Activated CD4-positive, alpha-beta T cell treated with anti-CD3 and anti-CD28 coated beads, Interleukin-2, amount 10 ng/mL, durations not matched to agents 7 days and 5 days (primary cell): ENCODE data around the gene PLTP. TPM values are rescaled to one million over a fixed set of nuclear protein-coding genes. Genes with fewer than 3 reads are reported as not detected.
"Not testable (repeated sequence)": the region's sequence is repeated elsewhere in the genome, so short reads cannot be mapped to it uniquely, and the experiment has no call there.

Experiments
- CTCF ChIA-PET: fragments of 350-600 bp; sonication (Branson Sonifier 250); formaldehyde crosslinking; loops from one replicate; lab custom pipeline; 2021; ENCODE audit warnings: antibody characterized with exemption; lab: Charles Lee
- POLR2A ChIA-PET: fragments of 350-600 bp; sonication (Branson Sonifier 250); formaldehyde crosslinking; loops from one replicate; lab custom pipeline; 2021; ENCODE audit warnings: antibody characterized with exemption; lab: Charles Lee
- DNase-seq: peaks from one replicate; pipeline ENCODE4 v3.0.0-alpha.2; 2020
- H3K27ac Mint-ChIP-seq: one replicate; pipeline ENCODE4 v1.8.0; 2021; ENCODE audit warnings: mild to moderate bottlenecking, moderate library complexity, mixed read lengths
- H3K27me3 Mint-ChIP-seq: one replicate; pipeline ENCODE4 v1.8.0; 2021; ENCODE audit warnings: mixed read lengths
- H3K36me3 Mint-ChIP-seq: one replicate; pipeline ENCODE4 v1.8.0; 2021; ENCODE audit warnings: low read depth, mixed read lengths
- H3K4me1 Mint-ChIP-seq: one replicate; pipeline ENCODE4 v1.8.0; 2021; ENCODE audit warnings: mixed read lengths
- H3K4me3 Mint-ChIP-seq: one replicate; pipeline ENCODE4 v1.8.0; 2021; ENCODE audit warnings: mild to moderate bottlenecking, moderate library complexity, mixed read lengths
- H3K9me3 Mint-ChIP-seq: one replicate; pipeline ENCODE4 v1.8.0; 2021; ENCODE audit warnings: mixed read lengths
- total RNA-seq, 2 experiments: library from RNA; stranded (reverse); gene quantifications; one replicate each; pipeline ENCODE4 v1.2.3, GENCODE V29; 2021

PLTP gene
- total RNA-seq, 2 experiments from 2014 or later, result 0.81 to 0.82 TPM

DNA sequence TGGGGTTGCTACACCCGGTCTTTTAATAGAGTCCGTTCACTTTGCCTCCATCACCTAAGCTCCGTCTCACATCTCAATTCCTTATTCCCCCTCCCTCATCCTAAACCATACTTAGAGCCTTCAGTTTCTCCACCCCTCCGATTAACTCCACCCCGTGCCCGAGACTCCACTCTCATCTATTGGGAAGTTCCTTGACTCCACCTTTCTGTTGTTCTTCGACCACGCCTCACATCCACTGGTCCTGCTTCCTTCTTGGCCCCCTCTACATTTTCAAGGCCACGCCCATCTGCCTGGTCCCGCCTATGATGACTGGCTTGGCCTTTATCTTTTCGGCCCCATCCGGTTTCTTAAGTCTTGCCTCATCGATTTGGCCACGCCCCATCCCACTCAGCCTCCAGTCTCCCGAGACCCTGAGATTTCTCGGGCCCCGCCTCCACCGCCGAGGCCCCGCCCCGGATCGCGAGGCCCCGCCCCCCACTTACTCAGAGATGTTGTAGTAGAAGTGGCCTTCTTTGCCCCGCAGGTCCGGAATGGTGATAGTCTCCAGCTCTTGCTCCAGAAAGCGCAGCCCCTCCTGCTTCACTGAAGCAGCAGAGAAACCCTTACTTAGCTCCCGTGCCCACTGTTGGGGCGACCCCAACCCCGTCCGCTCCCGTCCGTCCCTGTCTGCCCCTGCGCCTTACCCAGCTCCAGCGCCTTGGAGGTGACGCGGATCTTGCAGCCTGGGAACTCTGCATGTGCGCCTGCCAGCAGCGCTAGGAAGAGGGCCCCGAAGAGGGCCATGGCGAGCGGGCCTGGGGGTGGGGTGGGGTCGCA is 1.1 kb downstream of the PLTP start:
- H3K9me3 Mint-ChIP-seq, result no peaks in the 10 kb centered on the region
- peak overlapping the region; percentile 62 for H3K27ac Mint-ChIP-seq
- ChIA-PET POLR2A (interaction anchor here (0.6 kb wide), 1 partner anchor 71 kb away, joined by 6 read pairs; no protein-coding TSS in a partner anchor), CTCF (interaction anchor here (1.9 to 2.0 kb wide), 2 partner anchors 11 to 14 kb away, joined by 7 to 8 read pairs; no protein-coding TSS in a partner anchor)
- peak overlapping the region; percentile 65 for H3K4me3 Mint-ChIP-seq
- H3K4me1 Mint-ChIP-seq, result peaks cover 22% of the 10 kb centered on the region
- no peaks in the 10 kb centered on the region for H3K36me3 Mint-ChIP-seq
- peaks cover 21% of the 10 kb centered on the region for H3K27me3 Mint-ChIP-seq
- DNase-seq, result peak; percentile 86

DNA sequence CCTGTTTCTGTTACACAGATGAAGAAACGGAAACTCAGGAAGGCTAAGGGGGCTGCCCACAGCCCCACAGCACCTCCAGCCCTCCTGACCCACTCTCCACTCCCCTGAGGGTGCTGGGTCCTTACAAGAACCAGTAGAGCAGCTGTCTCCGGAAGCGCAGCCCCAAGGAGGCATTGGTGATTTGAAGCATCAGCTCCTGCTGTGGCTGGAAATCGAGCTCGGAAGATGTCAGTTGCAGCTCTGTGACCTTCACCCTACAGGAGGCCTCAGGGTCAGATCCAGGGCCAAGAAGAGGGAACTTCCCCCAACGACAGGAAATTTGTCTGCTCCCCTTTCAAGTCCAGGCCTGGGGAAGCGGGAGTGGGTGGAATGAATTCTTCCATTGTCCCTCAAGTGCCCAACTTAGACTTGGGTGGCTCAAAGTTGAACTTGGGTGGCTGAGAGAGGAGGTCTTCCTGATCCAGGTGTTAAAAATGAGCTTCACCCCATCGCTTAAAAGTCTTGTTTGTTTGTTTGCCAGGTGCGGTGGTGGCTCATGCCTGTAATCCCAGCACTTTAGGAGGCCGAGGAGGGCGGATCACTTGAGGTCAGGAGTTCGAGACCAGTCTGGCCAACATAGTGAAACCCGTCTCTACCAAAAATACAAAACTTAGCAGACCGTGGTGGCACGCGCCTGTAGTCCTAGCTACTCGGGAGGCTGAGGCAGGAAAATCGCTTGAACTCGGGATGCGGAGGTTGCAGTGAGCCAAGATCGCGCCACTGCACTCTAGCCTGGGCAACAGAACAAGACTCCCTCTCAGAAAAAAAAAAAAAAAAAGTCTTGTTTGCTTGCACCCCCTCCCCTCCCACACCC is 1.9 kb downstream of the PLTP start:
- peaks cover 22% of the 10 kb centered on the region for H3K4me1 Mint-ChIP-seq
- no peaks in the 10 kb centered on the region for H3K9me3 Mint-ChIP-seq
- H3K27ac Mint-ChIP-seq, result peak overlapping the region; percentile 62
- CTCF ChIA-PET, result interaction anchor here (0.8 to 2.0 kb wide), 3 partner anchors 10 to 20 kb away, joined by 5 to 8 read pairs (median 7); no protein-coding TSS in a partner anchor
- H3K27me3 Mint-ChIP-seq, result peaks cover 21% of the 10 kb centered on the region
- POLR2A ChIA-PET, result interaction anchor here (0.6 kb wide), 2 partner anchors 23 to 70 kb away, joined by 3 to 6 read pairs; no protein-coding TSS in a partner anchor
- no peaks in the 10 kb centered on the region for H3K36me3 Mint-ChIP-seq
- peak overlapping the region; percentile 65 for H3K4me3 Mint-ChIP-seq
- DNase-seq, result no peak

DNA sequence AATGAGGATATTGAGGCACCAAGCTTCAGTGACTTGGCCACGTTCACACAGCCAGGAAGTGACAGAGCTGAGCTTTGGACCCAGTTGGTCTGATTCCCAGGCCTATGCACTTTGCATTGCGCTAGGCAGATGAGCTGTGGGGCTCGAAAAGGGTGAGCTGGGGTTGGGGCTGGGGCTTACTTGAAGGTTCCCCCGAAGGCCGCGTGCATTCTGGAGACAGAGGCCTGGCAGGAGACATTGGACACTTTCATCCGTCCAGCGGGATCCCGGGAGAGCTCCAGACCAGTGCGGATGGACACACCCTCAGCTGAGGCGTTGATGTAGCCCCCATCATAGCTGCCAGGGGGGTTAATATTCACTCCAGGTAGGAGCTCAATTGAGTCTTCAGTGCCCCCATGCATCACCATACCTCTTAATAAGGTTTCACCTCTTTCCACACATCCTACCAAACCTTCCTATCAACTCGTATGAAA is 2.6 kb downstream of the PLTP start:
- Mint-ChIP-seq H3K4me1 (peaks cover 19% of the 10 kb centered on the region), H3K4me3 (no peak overlapping the region), H3K27ac (no peak overlapping the region), H3K36me3 (no peaks in the 10 kb centered on the region), H3K9me3 (no peaks in the 10 kb centered on the region), H3K27me3 (peaks cover 16% of the 10 kb centered on the region)
- CTCF ChIA-PET, result interaction anchor here (0.5 to 2.2 kb wide), 4 partner anchors 9 to 87 kb away, joined by 3 to 8 read pairs (median 6); no protein-coding TSS in a partner anchor
- POLR2A ChIA-PET, result interaction anchor here (0.6 kb wide), 1 partner anchor 24 kb away, joined by 3 read pairs; no protein-coding TSS in a partner anchor
- DNase-seq, result no peak

DNA sequence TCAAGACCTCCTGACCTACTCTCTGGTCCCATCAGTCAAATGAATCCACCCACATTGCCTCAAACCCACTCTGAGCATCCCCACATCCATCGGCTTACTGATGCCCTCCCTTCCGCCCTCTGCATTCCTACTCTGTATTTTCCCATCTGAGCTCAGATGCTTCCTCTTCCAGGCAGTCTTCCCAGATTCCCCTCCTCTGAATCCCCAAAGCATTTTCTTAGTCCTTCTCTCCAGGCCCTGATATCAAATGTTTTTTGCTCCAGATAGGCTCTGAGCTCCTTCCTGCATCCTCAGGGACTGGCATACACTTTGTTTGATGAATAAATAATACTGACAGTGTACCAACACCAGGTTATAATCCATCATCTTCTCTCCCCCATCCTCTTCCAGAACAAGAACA is 3.9 kb downstream of the PLTP start:
- ChIA-PET CTCF (interaction anchor here (1.2 to 2.2 kb wide), 2 partner anchors 9 to 20 kb away, joined by 4 to 5 read pairs; no protein-coding TSS in a partner anchor), POLR2A (no interaction called here)
- no peak overlapping the region for H3K27ac Mint-ChIP-seq
- H3K4me3 Mint-ChIP-seq, result no peak overlapping the region
- H3K27me3 Mint-ChIP-seq, result peaks cover 12% of the 10 kb centered on the region
- no peak for DNase-seq
- H3K4me1 Mint-ChIP-seq, result peaks cover 18% of the 10 kb centered on the region
- no peaks in the 10 kb centered on the region for H3K36me3 Mint-ChIP-seq
- H3K9me3 Mint-ChIP-seq, result no peaks in the 10 kb centered on the region

DNA sequence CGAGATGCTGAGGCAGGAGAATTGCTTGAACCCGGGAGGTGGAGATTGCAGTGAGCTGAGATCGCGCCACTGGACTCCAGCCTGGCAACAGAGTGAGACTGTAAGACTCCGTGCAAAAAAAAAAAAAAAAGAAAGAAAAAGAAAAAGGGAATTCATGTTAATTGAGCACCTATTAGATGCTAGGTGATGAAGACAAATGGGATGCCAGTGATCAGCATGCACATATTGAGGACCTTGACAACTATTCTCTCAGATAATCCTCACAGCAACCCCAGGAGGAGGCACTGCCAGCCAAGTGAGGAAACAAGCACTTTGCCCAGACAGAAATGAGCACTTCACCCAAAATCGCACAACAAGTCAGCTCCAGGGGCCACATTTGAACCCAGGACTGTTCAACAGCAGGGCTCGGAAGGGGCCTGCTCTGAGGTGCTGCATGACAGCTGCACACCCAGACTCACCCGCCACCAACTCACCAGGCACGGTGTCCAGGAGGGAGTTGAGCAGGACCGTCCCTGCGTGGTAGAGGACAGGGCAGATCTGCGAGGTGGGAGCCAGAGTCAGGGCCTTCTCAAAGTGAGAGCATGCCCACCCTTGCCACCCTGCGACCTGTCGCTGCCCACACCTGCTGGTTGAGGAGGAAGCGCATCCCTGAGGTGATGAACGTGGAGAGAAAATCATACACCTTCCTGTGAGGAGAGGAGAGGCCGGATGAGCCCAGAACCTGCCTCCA is 4.6 kb downstream of the PLTP start:
- ChIA-PET CTCF (interaction anchor here (0.7 to 2.2 kb wide), 3 partner anchors 9 to 21 kb away, joined by 4 to 5 read pairs (median 4); no protein-coding TSS in a partner anchor), POLR2A (interaction anchor here (0.7 kb wide), 1 partner anchor 36 kb away, joined by 3 read pairs; no protein-coding TSS in a partner anchor)
- no peaks in the 10 kb centered on the region for H3K36me3 Mint-ChIP-seq
- no peaks in the 10 kb centered on the region for H3K9me3 Mint-ChIP-seq
- DNase-seq, result no peak
- peaks cover 9% of the 10 kb centered on the region for H3K27me3 Mint-ChIP-seq
- peaks cover 17% of the 10 kb centered on the region for H3K4me1 Mint-ChIP-seq
- H3K4me3 Mint-ChIP-seq, result no peak overlapping the region
- no peak overlapping the region for H3K27ac Mint-ChIP-seq

DNA sequence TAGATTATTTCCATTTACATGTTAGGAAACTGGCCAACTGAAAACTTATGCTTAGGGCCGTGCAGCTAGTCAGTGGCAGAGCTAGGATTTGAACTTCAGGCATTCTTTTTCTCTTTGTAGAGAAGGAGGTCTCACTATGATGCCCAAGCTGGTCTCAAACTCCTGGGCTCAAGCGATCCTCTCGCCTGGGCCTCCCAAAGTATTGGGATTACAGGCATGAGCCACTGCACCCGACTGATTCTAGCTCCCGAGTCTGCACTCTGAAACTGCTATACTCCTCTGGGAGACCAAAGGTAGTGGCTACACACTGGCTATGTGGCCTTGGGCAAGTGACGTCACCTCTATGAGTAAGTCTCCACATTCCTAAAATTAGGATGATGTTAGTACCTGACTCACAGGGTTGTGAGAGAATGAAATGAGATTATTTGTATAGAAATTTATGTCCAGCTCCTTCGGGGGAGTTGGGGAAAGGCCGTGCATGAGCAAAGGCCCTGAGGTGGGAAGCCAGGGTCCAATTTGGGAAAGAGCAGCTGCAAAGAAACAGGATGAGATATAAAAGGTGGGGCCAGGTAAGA is 6.4 kb downstream of the PLTP start:
- Mint-ChIP-seq H3K27ac (no peak overlapping the region), H3K36me3 (no peaks in the 10 kb centered on the region), H3K27me3 (peaks cover under 1% of the 10 kb centered on the region), H3K4me3 (no peak overlapping the region), H3K9me3 (no peaks in the 10 kb centered on the region), H3K4me1 (peaks cover 2% of the 10 kb centered on the region)
- ChIA-PET CTCF (interaction anchor here (1.4 to 2.0 kb wide), 3 partner anchors 9 to 18 kb away, joined by 4 to 5 read pairs (median 5); partner anchors contain the start of genes CTSA, NEURL2 and SPATA25), POLR2A (no interaction called here)
- no peak for DNase-seq

DNA sequence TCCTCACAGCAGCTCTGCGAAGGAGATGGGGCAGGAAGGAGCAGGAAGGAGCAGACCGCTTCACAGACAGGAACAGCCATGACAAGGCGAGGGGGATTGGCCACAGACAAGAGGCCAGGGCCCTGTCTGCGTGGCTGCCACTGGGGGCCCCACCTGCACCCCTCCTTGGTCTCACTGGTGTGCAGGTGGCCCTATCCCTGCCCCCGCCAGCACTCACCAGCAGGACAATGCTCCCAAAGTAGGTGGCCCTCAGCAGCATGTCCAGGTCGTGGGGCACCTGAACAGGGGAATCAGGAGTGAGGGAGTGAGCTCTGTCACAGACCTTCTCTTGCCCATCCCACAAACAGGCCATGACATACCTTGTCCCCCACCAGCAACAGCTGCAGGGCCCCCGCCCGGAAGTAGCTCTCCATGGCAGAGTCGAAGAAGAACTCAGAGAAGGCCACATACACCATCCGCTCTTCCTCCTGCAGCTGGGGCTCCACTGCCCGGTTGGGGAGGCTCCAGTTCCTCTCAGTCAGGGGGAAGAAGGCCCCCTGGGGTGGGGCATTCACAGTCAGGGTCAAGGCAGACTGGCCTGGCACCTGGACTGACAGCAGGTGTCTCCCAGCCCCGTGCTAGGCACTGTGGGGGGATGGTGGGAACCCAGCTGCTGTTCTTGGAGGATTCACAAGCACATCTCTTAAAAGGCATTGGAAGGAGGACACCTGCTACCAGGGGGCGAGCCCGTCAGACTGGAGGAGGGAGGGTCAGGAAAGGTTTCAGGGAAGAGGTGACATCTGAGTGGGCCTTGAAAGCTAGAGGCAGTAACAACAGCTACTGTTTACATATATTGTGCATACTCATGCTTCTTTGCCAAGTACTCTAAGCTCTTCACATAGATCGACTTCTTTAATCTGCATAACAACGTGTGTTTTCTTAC is 7.1 kb downstream of the PLTP start:
- no peak overlapping the region for H3K4me3 Mint-ChIP-seq
- no peak for DNase-seq
- H3K27ac Mint-ChIP-seq, result no peak overlapping the region
- ChIA-PET CTCF (interaction anchor here (1.4 to 2.0 kb wide), 4 partner anchors 8 to 17 kb away, joined by 4 to 5 read pairs (median 4); partner anchors contain the start of genes CTSA, NEURL2 and SPATA25), POLR2A (no interaction called here)
- no peaks in the 10 kb centered on the region for H3K4me1 Mint-ChIP-seq
- H3K36me3 Mint-ChIP-seq, result no peaks in the 10 kb centered on the region
- H3K9me3 Mint-ChIP-seq, result no peaks in the 10 kb centered on the region
- H3K27me3 Mint-ChIP-seq, result no peaks in the 10 kb centered on the region

DNA sequence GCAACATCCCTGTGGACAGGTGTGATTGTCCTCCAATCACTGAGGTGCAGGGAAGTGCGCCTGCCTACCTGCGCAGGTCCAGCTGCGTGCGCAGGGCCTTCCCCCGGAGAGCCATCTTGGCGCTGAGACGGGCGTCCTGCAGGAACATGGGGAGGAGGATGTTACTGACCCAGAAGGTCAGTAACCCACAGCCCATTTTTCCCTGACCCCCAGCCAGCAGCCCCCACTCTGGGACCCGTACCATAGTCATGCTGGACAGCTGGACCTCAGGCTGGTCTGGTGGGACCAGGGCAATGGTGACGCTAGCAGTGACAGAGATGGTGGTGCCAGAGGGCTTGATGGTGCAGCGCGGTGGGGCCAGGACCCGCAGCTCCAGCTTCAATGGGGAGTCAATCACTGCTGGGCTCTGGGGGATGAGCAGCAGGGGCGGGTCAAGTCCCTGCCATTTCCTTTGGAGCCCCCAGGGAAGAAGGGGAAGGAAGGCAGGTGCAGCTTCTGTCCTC is 9.7 kb downstream of the PLTP start:
- H3K4me3 Mint-ChIP-seq, result no peak overlapping the region
- no peak overlapping the region for H3K27ac Mint-ChIP-seq
- H3K9me3 Mint-ChIP-seq, result no peaks in the 10 kb centered on the region
- no peaks in the 10 kb centered on the region for H3K36me3 Mint-ChIP-seq
- no peak for DNase-seq
- ChIA-PET POLR2A (no interaction called here), CTCF (no interaction called here)
- H3K4me1 Mint-ChIP-seq, result no peaks in the 10 kb centered on the region
- H3K27me3 Mint-ChIP-seq, result no peaks in the 10 kb centered on the region

DNA sequence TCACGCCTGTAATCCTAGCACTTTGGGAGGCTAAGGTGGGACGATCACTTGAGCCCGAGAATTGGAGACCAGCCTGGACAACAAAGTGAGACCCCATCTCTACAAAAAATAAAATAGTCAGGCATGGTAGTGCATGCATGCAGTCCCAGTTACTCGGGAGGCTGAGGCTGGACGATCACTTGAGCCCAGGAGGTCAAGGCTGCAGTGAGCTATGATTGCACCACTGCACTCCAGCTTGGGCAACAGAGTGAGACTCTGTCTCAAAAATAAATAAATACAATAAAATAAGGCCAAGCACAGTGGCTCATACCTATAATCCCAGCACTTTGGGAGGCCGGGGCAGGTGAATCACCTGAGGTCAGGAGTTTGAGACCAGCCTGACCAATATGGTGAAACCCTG is 10.6 kb downstream of the PLTP start:
- H3K4me1 Mint-ChIP-seq, POLR2A ChIA-PET, DNase-seq, H3K36me3 Mint-ChIP-seq, H3K4me3 Mint-ChIP-seq, H3K27me3 Mint-ChIP-seq, H3K9me3 Mint-ChIP-seq, H3K27ac Mint-ChIP-seq: not testable (repeated sequence)
- CTCF ChIA-PET, result interaction anchor here (1.9 kb wide), 1 partner anchor 8 kb away, joined by 8 read pairs; no protein-coding TSS in a partner anchor

DNA sequence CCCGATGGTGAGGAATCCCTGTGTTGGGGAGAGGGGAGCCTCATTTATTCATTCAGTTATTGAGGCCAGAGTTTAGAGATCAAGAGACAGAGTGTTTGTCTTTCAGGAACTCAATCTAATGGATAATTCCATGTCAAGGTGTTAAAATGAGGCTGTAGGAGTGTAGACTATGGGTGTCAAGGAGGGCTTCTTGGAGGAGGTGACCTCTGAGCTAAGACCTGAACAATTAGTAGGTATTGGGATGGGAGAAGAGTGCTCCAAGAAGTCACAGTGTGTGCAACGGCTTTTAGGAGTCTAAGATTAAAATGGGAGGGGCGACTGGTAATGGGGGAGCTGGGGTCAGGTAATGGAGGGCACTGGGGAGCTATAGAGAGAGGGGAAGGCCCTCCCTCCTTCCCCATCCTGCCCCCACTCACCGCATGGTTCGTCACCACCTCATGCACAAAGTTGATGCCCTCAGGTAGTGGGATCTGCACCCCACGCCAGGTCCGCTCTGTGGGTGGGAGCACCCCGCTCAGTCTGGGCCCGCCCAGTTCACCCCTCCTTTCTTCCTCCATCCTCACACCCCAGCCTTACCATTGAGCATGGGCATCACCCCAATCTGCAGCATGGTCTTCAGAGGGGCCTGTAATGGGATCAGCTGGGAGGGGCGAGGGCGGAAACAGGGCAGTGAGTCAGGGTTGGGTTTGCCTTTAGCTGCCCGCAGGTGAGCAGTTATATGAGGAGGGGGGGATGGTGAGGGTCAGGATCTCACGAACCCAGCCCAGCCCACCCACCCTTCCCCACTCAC is 12.7 kb downstream of the PLTP start:
- H3K27me3 Mint-ChIP-seq, result no peaks in the 10 kb centered on the region
- DNase-seq, result no peak
- no peak overlapping the region for H3K4me3 Mint-ChIP-seq
- peaks cover 3% of the 10 kb centered on the region for H3K36me3 Mint-ChIP-seq
- H3K27ac Mint-ChIP-seq, result no peak overlapping the region
- H3K9me3 Mint-ChIP-seq, result no peaks in the 10 kb centered on the region
- POLR2A ChIA-PET, result no interaction called here
- CTCF ChIA-PET, result interaction anchor here (0.7 to 1.9 kb wide), 7 partner anchors 9 to 75 kb away, joined by 3 to 8 read pairs (median 4); partner anchors contain the start of gene ZSWIM1
- H3K4me1 Mint-ChIP-seq, result peaks cover 2% of the 10 kb centered on the region
